ENCODE results near the gene SCFD2.
"Not testable (repeated sequence)": the region's sequence is repeated elsewhere in the genome, so short reads cannot be mapped to it uniquely, and the experiment has no call there.

The SCFD2 gene

GRCh38 chr4:53150631-53151488 lies 215.0 kb downstream of the SCFD2 start:
- no peaks in the 10 kb centered on the region for H3K4me1 ChIP-seq
- H3K36me3 ChIP-seq, result no peaks in the 10 kb centered on the region
- no peak overlapping the region for H3K4me3 ChIP-seq (ENCODE audit: low read depth, low read length)
- no peak for TF ChIP-seq CTCF (IDR thresholded peaks at IDR 0.05; ENCODE audit: low read depth, low read length)
- no peaks in the 10 kb centered on the region for H3K9me3 ChIP-seq
- DNase-seq, result no peak
- no peaks in the 10 kb centered on the region for H3K27me3 ChIP-seq

GRCh38 chr4:53147711-53148110 lies 218.2 kb downstream of the SCFD2 start:
- peaks cover 4% of the 10 kb centered on the region for H3K36me3 ChIP-seq
- H3K4me3 ChIP-seq (ENCODE audit: low read depth, low read length), result no peak overlapping the region
- H3K27me3 ChIP-seq, result no peaks in the 10 kb centered on the region
- TF ChIP-seq CTCF (IDR thresholded peaks at IDR 0.05; ENCODE audit: low read depth, low read length), result no peak
- no peak for DNase-seq
- H3K9me3 ChIP-seq, result no peaks in the 10 kb centered on the region
- no peaks in the 10 kb centered on the region for H3K4me1 ChIP-seq

GRCh38 chr4:53147197-53147596 lies 218.7 kb downstream of the SCFD2 start:
- H3K36me3 ChIP-seq, result peaks cover 4% of the 10 kb centered on the region
- no peaks in the 10 kb centered on the region for H3K27me3 ChIP-seq
- no peak for DNase-seq
- no peak overlapping the region for H3K4me3 ChIP-seq (ENCODE audit: low read depth, low read length)
- no peaks in the 10 kb centered on the region for H3K9me3 ChIP-seq
- no peak for TF ChIP-seq CTCF (IDR thresholded peaks at IDR 0.05; ENCODE audit: low read depth, low read length)
- no peaks in the 10 kb centered on the region for H3K4me1 ChIP-seq

GRCh38 chr4:53141308-53141707 lies 224.6 kb downstream of the SCFD2 start:
- Histone ChIP-seq H3K36me3 (peaks cover 4% of the 10 kb centered on the region), H3K27me3 (no peaks in the 10 kb centered on the region), H3K4me3 (ENCODE audit: low read depth, low read length) (no peak overlapping the region), H3K9me3 (no peaks in the 10 kb centered on the region), H3K4me1 (no peaks in the 10 kb centered on the region)
- no peak for TF ChIP-seq CTCF (IDR thresholded peaks at IDR 0.05; ENCODE audit: low read depth, low read length)
- DNase-seq, result no peak

- H3K4me3 ChIP-seq (ENCODE audit: low read depth, low read length); H3K4me1 ChIP-seq; H3K9me3 ChIP-seq; H3K27me3 ChIP-seq; H3K36me3 ChIP-seq; DNase-seq: not testable (repeated sequence)
These were observed 226.6 kb downstream of the SCFD2 start for GRCh38 chr4:53139256-53139655.

GRCh38 chr4:53137468-53137867 lies 228.4 kb downstream of the SCFD2 start:
- no peak for TF ChIP-seq CTCF (IDR thresholded peaks at IDR 0.05; ENCODE audit: low read depth, low read length)
- no peaks in the 10 kb centered on the region for H3K9me3 ChIP-seq
- no peak overlapping the region for H3K4me3 ChIP-seq (ENCODE audit: low read depth, low read length)
- H3K36me3 ChIP-seq, result no peaks in the 10 kb centered on the region
- H3K4me1 ChIP-seq, result no peaks in the 10 kb centered on the region
- H3K27me3 ChIP-seq, result no peaks in the 10 kb centered on the region
- no peak for DNase-seq
